ENCODE data around the gene WDFY4.

DNA sequence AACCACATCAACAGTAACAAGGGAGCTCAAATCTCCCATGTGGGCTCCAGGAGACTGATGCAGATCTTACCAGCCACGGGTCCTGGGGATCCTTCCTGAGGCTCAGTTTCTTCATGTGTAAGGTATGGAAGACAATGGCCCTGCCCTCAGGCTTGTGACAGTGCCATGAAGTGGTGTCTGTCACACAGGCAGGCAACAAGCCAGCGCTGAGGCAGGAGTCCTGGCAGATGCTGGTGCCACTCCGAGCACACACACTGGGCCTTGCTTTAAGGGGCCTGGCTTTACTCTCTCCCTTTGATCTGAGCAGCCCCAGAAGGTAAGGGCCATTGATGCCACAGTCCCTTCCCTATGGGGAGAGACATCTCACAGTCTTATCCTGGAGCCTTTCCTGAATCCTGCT lies 283.4 kb downstream of the WDFY4 start:
- TF ChIP-seq, protein P1, sequence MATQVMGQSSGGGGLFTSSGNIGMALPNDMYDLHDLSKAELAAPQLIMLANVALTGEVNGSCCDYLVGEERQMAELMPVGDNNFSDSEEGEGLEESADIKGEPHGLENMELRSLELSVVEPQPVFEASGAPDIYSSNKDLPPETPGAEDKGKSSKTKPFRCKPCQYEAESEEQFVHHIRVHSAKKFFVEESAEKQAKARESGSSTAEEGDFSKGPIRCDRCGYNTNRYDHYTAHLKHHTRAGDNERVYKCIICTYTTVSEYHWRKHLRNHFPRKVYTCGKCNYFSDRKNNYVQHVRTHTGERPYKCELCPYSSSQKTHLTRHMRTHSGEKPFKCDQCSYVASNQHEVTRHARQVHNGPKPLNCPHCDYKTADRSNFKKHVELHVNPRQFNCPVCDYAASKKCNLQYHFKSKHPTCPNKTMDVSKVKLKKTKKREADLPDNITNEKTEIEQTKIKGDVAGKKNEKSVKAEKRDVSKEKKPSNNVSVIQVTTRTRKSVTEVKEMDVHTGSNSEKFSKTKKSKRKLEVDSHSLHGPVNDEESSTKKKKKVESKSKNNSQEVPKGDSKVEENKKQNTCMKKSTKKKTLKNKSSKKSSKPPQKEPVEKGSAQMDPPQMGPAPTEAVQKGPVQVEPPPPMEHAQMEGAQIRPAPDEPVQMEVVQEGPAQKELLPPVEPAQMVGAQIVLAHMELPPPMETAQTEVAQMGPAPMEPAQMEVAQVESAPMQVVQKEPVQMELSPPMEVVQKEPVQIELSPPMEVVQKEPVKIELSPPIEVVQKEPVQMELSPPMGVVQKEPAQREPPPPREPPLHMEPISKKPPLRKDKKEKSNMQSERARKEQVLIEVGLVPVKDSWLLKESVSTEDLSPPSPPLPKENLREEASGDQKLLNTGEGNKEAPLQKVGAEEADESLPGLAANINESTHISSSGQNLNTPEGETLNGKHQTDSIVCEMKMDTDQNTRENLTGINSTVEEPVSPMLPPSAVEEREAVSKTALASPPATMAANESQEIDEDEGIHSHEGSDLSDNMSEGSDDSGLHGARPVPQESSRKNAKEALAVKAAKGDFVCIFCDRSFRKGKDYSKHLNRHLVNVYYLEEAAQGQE (IDR thresholded peaks at IDR 0.05; ENCODE audit: insufficient read depth in 1 of 2, low read depth in 2 of 2, low read length in 1 of 2): no peak
- TF ChIP-seq, protein P2, sequence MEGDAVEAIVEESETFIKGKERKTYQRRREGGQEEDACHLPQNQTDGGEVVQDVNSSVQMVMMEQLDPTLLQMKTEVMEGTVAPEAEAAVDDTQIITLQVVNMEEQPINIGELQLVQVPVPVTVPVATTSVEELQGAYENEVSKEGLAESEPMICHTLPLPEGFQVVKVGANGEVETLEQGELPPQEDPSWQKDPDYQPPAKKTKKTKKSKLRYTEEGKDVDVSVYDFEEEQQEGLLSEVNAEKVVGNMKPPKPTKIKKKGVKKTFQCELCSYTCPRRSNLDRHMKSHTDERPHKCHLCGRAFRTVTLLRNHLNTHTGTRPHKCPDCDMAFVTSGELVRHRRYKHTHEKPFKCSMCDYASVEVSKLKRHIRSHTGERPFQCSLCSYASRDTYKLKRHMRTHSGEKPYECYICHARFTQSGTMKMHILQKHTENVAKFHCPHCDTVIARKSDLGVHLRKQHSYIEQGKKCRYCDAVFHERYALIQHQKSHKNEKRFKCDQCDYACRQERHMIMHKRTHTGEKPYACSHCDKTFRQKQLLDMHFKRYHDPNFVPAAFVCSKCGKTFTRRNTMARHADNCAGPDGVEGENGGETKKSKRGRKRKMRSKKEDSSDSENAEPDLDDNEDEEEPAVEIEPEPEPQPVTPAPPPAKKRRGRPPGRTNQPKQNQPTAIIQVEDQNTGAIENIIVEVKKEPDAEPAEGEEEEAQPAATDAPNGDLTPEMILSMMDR (IDR thresholded peaks at IDR 0.05): no peak
- no peak for TF ChIP-seq TCF7L2 (IDR thresholded peaks at IDR 0.05; ENCODE audit: low read depth, low read length)
